ENCODE results near the gene ACYP1. TPM values are rescaled to one million over a fixed set of nuclear protein-coding genes. Genes with fewer than 3 reads are reported as not detected.
A peak's percentile ranks its signal among the peaks of the same experiment; 100 is the strongest.

The ACYP1 gene
- total and polyA plus RNA-seq, 2 experiments from 2014 or later = 7.1 to 19.5 TPM

DNA sequence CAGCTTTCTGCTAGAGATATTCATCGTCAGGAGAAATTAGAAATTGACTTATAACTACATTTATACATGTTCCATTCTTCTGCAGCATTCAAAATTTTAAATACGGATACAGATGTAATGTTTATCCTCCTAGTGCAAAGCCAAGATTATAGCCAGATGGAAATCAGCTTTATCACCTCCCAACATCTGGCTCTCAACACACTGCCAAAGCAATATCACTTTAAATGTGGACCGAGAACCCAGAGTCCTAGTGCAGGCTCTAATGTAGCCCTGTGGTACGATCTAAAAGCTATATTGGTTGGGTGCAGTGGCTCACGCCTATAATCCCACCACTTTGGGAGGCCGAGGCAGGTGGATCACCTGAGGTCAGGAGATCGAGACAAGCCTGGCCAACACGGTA is 19.1 kb downstream of the ACYP1 start:
- H3K4me3 ChIP-seq = no peak overlapping the region
- no peaks in the 10 kb centered on the region for H3K9me2 ChIP-seq (replicated peaks; ENCODE audit: insufficient read depth)
- peak overlapping the region; percentile 32 for H3K27ac ChIP-seq
- H3K79me2 ChIP-seq = peaks cover 34% of the 10 kb centered on the region
- peak overlapping the region; percentile 28 for H3K4me2 ChIP-seq
- no peak for DNase-seq (ENCODE audit: low spot score)
- TF ChIP-seq, protein P1, sequence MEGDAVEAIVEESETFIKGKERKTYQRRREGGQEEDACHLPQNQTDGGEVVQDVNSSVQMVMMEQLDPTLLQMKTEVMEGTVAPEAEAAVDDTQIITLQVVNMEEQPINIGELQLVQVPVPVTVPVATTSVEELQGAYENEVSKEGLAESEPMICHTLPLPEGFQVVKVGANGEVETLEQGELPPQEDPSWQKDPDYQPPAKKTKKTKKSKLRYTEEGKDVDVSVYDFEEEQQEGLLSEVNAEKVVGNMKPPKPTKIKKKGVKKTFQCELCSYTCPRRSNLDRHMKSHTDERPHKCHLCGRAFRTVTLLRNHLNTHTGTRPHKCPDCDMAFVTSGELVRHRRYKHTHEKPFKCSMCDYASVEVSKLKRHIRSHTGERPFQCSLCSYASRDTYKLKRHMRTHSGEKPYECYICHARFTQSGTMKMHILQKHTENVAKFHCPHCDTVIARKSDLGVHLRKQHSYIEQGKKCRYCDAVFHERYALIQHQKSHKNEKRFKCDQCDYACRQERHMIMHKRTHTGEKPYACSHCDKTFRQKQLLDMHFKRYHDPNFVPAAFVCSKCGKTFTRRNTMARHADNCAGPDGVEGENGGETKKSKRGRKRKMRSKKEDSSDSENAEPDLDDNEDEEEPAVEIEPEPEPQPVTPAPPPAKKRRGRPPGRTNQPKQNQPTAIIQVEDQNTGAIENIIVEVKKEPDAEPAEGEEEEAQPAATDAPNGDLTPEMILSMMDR (IDR thresholded peaks at IDR 0.05; ENCODE audit: poor library complexity) = no peak
- no peak for TF ChIP-seq EZH2phosphoT487 (IDR thresholded peaks at IDR 0.05; ENCODE audit: low read depth, severe bottlenecking, unreplicated experiment)
- no peak for TF ChIP-seq EZH2 (IDR thresholded peaks at IDR 0.05; ENCODE audit: borderline replicate concordance)
- no peak overlapping the region for H2AFZ ChIP-seq
- peaks cover 8% of the 10 kb centered on the region for H3K4me1 ChIP-seq (ENCODE audit: insufficient read depth)
- H3K9me3 ChIP-seq (ENCODE audit: low read depth) = no peaks in the 10 kb centered on the region
- H3K36me3 ChIP-seq (replicated peaks; ENCODE audit: insufficient read depth, low read depth) = no peaks in the 10 kb centered on the region
- 71% methylated on average over 8 of the region's 8 CpGs for WGBS (ENCODE audit: low lambda C conversion rate, missing lambda C conversion rate)
- no peaks in the 10 kb centered on the region for H4K20me1 ChIP-seq (ENCODE audit: insufficient read depth, poor library complexity, severe bottlenecking)
- H3K27me3 ChIP-seq = no peaks in the 10 kb centered on the region

DNA sequence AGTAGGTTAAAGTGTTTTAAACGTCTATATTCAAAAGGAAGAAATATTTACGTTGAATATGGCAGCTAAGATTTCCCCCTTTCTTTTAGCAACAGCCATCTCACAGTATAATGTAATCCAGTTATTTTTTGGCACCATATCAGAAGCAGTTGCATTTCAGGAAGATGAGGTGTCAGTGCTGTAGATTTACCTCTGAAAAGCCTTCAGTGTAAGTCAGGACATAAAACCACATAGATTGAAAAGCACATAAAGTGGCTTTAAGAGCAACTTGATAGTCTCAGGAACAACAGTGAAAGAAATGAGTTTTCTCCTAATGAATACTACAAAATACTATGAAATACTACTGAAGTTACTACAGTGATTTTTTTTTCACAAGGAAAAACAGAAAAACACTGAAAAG is 19.5 kb downstream of the ACYP1 start:
- DNase-seq (ENCODE audit: low spot score) = no peak
- H4K20me1 ChIP-seq (ENCODE audit: insufficient read depth, poor library complexity, severe bottlenecking) = no peaks in the 10 kb centered on the region
- WGBS (ENCODE audit: low lambda C conversion rate, missing lambda C conversion rate) = 48% methylated on average over 2 of the region's 2 CpGs
- no peak overlapping the region for H3K4me3 ChIP-seq
- peaks cover 8% of the 10 kb centered on the region for H3K4me1 ChIP-seq (ENCODE audit: insufficient read depth)
- no peak overlapping the region for H2AFZ ChIP-seq
- H3K9me2 ChIP-seq (replicated peaks; ENCODE audit: insufficient read depth) = no peaks in the 10 kb centered on the region
- H3K27me3 ChIP-seq = no peaks in the 10 kb centered on the region
- H3K4me2 ChIP-seq = peak overlapping the region; percentile 28
- no peaks in the 10 kb centered on the region for H3K9me3 ChIP-seq (ENCODE audit: low read depth)
- H3K36me3 ChIP-seq (replicated peaks; ENCODE audit: insufficient read depth, low read depth) = no peaks in the 10 kb centered on the region
- TF ChIP-seq, protein P1 (IDR thresholded peaks at IDR 0.05; ENCODE audit: poor library complexity) = no peak
- H3K79me2 ChIP-seq = peaks cover 29% of the 10 kb centered on the region
- H3K27ac ChIP-seq = peak overlapping the region; percentile 32

DNA sequence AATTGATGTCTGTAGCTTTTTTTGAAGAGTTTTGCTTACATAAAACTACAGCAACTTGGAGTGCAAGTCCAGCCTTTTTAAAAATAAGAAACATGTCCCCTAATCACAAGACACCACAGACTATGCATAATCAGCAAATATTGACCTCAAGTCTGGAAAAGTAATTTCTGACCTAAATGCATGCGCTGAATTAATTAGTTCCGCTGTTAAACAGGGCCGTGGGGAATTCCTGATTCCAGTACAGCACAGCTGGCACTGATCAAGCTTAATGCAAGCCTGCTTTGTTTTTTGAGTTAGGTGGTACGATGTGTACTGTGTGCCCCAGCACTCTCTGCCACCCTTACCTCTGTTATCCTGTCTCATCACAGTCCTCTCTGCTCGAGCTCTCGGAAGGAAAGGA is 21.8 kb downstream of the ACYP1 start:
- 51% methylated on average over 6 of the region's 6 CpGs for WGBS (ENCODE audit: low lambda C conversion rate, missing lambda C conversion rate)
- Histone ChIP-seq H3K4me1 (ENCODE audit: insufficient read depth) (peaks cover 8% of the 10 kb centered on the region), H4K20me1 (ENCODE audit: insufficient read depth, poor library complexity, severe bottlenecking) (no peaks in the 10 kb centered on the region), H3K27ac (peak overlapping the region; percentile 24), H3K27me3 (no peaks in the 10 kb centered on the region), H3K4me3 (no peak overlapping the region), H2AFZ (no peak overlapping the region), H3K4me2 (peak overlapping the region; percentile 30), H3K36me3 (replicated peaks; ENCODE audit: insufficient read depth, low read depth) (no peaks in the 10 kb centered on the region), H3K79me2 (peaks cover 24% of the 10 kb centered on the region), H3K9me3 (ENCODE audit: low read depth) (no peaks in the 10 kb centered on the region), H3K9me2 (replicated peaks; ENCODE audit: insufficient read depth) (no peaks in the 10 kb centered on the region)
- DNase-seq (ENCODE audit: low spot score) = no peak
- TF ChIP-seq EZH2 (IDR thresholded peaks at IDR 0.05; ENCODE audit: borderline replicate concordance) (no peak), EZH2phosphoT487 (IDR thresholded peaks at IDR 0.05; ENCODE audit: low read depth, severe bottlenecking, unreplicated experiment) (no peak)
- TF ChIP-seq, protein P1 (IDR thresholded peaks at IDR 0.05; ENCODE audit: poor library complexity) = no peak

DNA sequence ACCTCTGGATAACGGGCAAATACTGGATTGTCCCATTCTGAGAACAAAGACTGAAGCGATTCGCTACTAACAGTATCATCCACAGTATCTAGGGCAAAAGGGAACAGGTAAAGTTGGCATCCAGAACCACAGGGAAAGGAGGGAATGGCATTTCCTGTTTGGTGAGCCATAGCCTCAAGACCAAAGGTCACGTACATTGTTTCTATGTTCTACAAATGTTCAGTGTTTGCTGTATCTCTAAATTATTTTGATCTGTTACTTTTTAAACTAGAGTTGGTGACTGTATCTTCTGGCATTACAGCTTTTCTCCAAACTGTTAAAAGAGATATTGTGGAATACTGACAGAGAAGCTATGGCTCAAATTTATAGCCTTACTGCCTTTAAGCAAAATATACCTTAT is 22.2 kb downstream of the ACYP1 start:
- no peaks in the 10 kb centered on the region for H3K27me3 ChIP-seq
- no peaks in the 10 kb centered on the region for H3K9me2 ChIP-seq (replicated peaks; ENCODE audit: insufficient read depth)
- 75% methylated on average over 4 of the region's 4 CpGs for WGBS (ENCODE audit: low lambda C conversion rate, missing lambda C conversion rate)
- H3K79me2 ChIP-seq = peaks cover 24% of the 10 kb centered on the region
- TF ChIP-seq EZH2phosphoT487 (IDR thresholded peaks at IDR 0.05; ENCODE audit: low read depth, severe bottlenecking, unreplicated experiment) (no peak), EZH2 (IDR thresholded peaks at IDR 0.05; ENCODE audit: borderline replicate concordance) (no peak)
- TF ChIP-seq, protein P1 (IDR thresholded peaks at IDR 0.05; ENCODE audit: poor library complexity) = no peak
- peaks cover 8% of the 10 kb centered on the region for H3K4me1 ChIP-seq (ENCODE audit: insufficient read depth)
- no peak overlapping the region for H3K4me3 ChIP-seq
- no peak overlapping the region for H2AFZ ChIP-seq
- H3K27ac ChIP-seq = peak overlapping the region; percentile 24
- H4K20me1 ChIP-seq (ENCODE audit: insufficient read depth, poor library complexity, severe bottlenecking) = no peaks in the 10 kb centered on the region
- H3K36me3 ChIP-seq (replicated peaks; ENCODE audit: insufficient read depth, low read depth) = no peaks in the 10 kb centered on the region
- H3K9me3 ChIP-seq (ENCODE audit: low read depth) = no peaks in the 10 kb centered on the region
- peak; percentile 20 for DNase-seq (ENCODE audit: low spot score)
- peak overlapping the region; percentile 30 for H3K4me2 ChIP-seq

All from hepatocyte (in vitro differentiated cells).